Right lobe of liver (tissue), 6 donors: ENCODE measurements around the gene PI16. TPM values are rescaled to one million over a fixed set of nuclear protein-coding genes. Genes with fewer than 3 reads are reported as not detected.
A peak's percentile ranks its signal among the peaks of the same experiment; 100 is the strongest.

Source experiments
- ATAC-seq, 4 donors: fragments of 200-7000 bp; cut with Tn5 transposase; one replicate each; pipeline ENCODE4 v1.9.1; 2020; ENCODE audit warnings: mild to moderate bottlenecking in 4 of 4, moderate library complexity in 4 of 4
- DNase-seq, 3 donors: peaks; one replicate each; pipeline ENCODE4 v3.0.0-alpha.2; 2020
- H3K27ac ChIP-seq, 3 donors: fragments of 200-600 bp; one replicate each; pipeline ENCODE4 v1.8.0; 2022
- H3K27me3 ChIP-seq, 2 donors: fragments of 200-600 bp; one replicate each; pipeline ENCODE4 v1.8.0; 2022
- H3K36me3 ChIP-seq, 4 donors: fragments of 200-600 bp; sonication (generic) in 1 of 4; one replicate each; pipeline versions ENCODE4 v1.5.1 to v1.8.0; 2017 to 2022; ENCODE audit warnings: control low read depth in 1 of 4
- H3K4me1 ChIP-seq, 4 donors: fragments of 200-600 bp; sonication (generic) in 1 of 4; one replicate each; pipeline versions ENCODE4 v1.5.1 to v1.8.0; 2017 to 2022; ENCODE audit warnings: control low read depth in 1 of 4
- H3K4me3 ChIP-seq, 3 donors: fragments of 200-600 bp; one replicate each; pipeline ENCODE4 v1.8.0; 2022
- H3K9me3 ChIP-seq, 4 donors: fragments of 200-600 bp; sonication (generic) in 1 of 4; one replicate each; pipeline versions ENCODE4 v1.5.1 to v1.8.0; 2017 to 2022; ENCODE audit warnings: control low read depth in 1 of 4
- CTCF ChIP-seq, 4 donors: fragments of 200-600 bp in 3 of 4; fragments of 450-650 bp in 1 of 4; IDR thresholded peaks; one replicate each; pipeline versions ENCODE4 v1.5.1 to v1.8.0; 2016 to 2022; ENCODE audit warnings: antibody characterized with exemption in 4 of 4, mild to moderate bottlenecking in 2 of 4
- POLR2A ChIP-seq: fragments of 450-650 bp; IDR thresholded peaks from one replicate; pipeline ENCODE4 v1.6.1; 2017; ENCODE audit warnings: antibody characterized with exemption, mild to moderate bottlenecking
- WGBS: methylation state at CpG from one replicate; pipeline ENCODE4 v1.1.6; 2018; ENCODE audit warnings: low coverage, low lambda C conversion rate; ENCODE audit not compliant: insufficient coverage; ENCODE audit errors: missing lambda C conversion rate; 5-methylcytosine and 5-hydroxymethylcytosine counted together
- intact Hi-C, 2 donors: fragments of 100-400 bp; cut with DNase I; formaldehyde crosslinking; loops; one replicate each; pipeline versions ENCODE4 v1.11.2 to v1.14.1; 2022
- total RNA-seq, 6 experiments: library from RNA; depleted of rRNA in 2 of 6; stranded (reverse); fragments of >200 nt in 2 of 6; fragmentation: NEBNext Ultra II Directional in 3 of 6; extraction: Animal tissue kit (Norgen Biotek cat#: 25700) in 3 of 6; gene quantifications; one replicate each; pipeline versions ENCODE4 v1.1.0 to v1.2.4, GENCODE V29; 2016 to 2023
- donor health status: DM: no; HTN: yes; CAD: no.
- donor health status: DM: no; HTN: no; CAD: no.
- donor health status: DM: no; HTN: no; CAD: no.
- donor health status: DM: no; HTN: yes; CAD: no.
- donor health status: DM: no; HTN: yes; CAD: no.

The PI16 gene
- total RNA-seq, 6 experiments from 2014 or later = 0.11 to 0.42 TPM; not detected in 4

DNA sequence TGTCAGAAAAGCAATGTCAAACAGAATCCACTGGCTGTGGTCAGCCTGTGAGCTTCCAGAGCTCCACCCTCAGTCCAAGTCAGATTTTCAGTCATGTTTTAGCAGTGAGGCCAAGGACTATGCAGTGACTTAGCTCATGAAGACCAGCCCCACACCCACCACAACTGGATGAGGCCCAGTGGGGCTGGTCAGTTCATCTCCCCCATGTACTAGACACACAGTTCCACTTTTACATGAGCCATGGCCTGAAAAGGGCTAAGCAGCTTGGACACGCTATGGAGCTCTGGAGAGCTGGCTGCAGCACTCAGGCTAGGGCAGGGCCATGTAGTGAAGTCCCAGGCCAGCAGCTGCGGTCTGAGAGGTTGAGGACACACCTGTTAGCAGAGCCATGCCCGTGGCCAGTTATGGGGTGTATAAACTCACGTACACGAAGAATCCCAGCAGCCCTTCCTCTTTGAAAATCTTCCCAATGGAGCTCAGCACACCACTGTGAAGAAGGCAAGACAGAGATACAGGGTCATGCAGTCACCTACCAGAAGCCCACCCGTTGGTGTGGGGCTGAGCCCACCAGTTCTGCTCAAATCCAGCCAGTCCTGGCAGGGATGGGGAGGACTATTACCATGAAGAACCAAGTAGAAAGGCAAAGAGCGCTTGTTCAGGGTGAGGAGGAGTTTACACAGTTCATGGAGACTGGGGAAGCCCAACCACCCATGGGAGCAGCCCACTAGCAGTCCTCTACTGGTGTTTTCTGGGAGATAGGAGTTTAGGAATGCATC is 20.9 kb downstream of the PI16 start:
- ATAC-seq (no peak), DNase-seq (no peak)
- WGBS = 67% methylated on average over 1 of the region's 7 CpGs
- H3K27me3 ChIP-seq = no peaks in the 10 kb centered on the region
- H3K9me3 ChIP-seq = no peaks in the 10 kb centered on the region
- H3K4me1 ChIP-seq = no peaks in the 10 kb centered on the region
- peaks cover 9 to 85% (median 48%) of the 10 kb centered on the region in 4 donors for H3K36me3 ChIP-seq
- TF ChIP-seq CTCF (IDR thresholded peaks at IDR 0.05) (no peak), POLR2A (no peak)
- H3K27ac ChIP-seq = no peak overlapping the region
- no peak overlapping the region for H3K4me3 ChIP-seq
- intact Hi-C loops = loop anchor here (10.0 kb wide), 1 partner anchor 81 kb away; no protein-coding TSS in a partner anchor

- Histone ChIP-seq H3K4me1 (no peaks in the 10 kb centered on the region), H3K9me3 (no peaks in the 10 kb centered on the region), H3K27ac (no peak overlapping the region), H3K36me3 (peaks cover 9 to 80% (median 45%) of the 10 kb centered on the region in 4 donors), H3K4me3 (no peak overlapping the region), H3K27me3 (no peaks in the 10 kb centered on the region)
- 81% methylated on average over 3 of the region's 4 CpGs for WGBS
- ATAC-seq = no peak
- DNase-seq = no peak
- intact Hi-C loops = loop anchor here (10.0 kb wide), 1 partner anchor 81 kb away; no protein-coding TSS in a partner anchor
- TF ChIP-seq POLR2A (no peak), CTCF (IDR thresholded peaks at IDR 0.05) (no peak)
Measured at GRCh38 chr6:36976007-36976264, 21.4 kb downstream of the PI16 start.

DNA sequence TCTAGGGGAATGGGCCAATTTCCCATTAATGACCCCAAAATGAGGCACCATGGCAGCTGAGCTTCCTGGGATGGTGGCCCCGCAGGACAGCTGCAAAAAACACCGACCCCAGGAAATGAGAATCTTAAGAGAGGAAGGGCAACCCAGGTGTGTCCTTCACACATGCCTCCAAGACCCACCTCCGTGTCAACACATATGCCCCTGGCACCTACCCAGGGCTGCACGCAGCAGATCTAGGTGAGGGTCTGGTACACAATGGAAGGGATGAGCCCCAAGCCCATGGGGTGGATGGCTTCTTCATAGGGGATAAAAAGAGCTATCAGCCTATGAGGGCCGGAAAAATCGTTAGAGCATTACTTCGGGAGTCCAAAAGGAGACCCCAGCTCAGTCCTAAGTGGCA is 22.0 kb downstream of the PI16 start:
- no peaks in the 10 kb centered on the region for H3K27me3 ChIP-seq
- no peaks in the 10 kb centered on the region for H3K4me1 ChIP-seq
- H3K36me3 ChIP-seq = peaks cover 9 to 74% (median 41%) of the 10 kb centered on the region in 4 donors
- no peaks in the 10 kb centered on the region for H3K9me3 ChIP-seq
- no peak overlapping the region for H3K4me3 ChIP-seq
- TF ChIP-seq POLR2A = no peak
- no peak for TF ChIP-seq CTCF (IDR thresholded peaks at IDR 0.05)
- WGBS = no CpG with 5 or more reads among the region's 7 CpGs
- intact Hi-C loops = loop anchor here (10.0 kb wide), 1 partner anchor 82 kb away; no protein-coding TSS in a partner anchor
- no peak overlapping the region for H3K27ac ChIP-seq
- ATAC-seq (no peak), DNase-seq (no peak)

- H3K27me3 ChIP-seq = no peaks in the 10 kb centered on the region
- no peak for DNase-seq
- peaks cover 9 to 70% (median 39%) of the 10 kb centered on the region in 4 donors for H3K36me3 ChIP-seq
- H3K4me1 ChIP-seq = no peaks in the 10 kb centered on the region
- intact Hi-C loops = loop anchor here (10.0 kb wide), 1 partner anchor 82 kb away; no protein-coding TSS in a partner anchor
- no peak overlapping the region for H3K4me3 ChIP-seq
- WGBS = 89% methylated on average over 3 of the region's 6 CpGs
- no peak for TF ChIP-seq POLR2A
- no peak for ATAC-seq
- no peaks in the 10 kb centered on the region for H3K9me3 ChIP-seq
- H3K27ac ChIP-seq = no peak overlapping the region
Measured at GRCh38 chr6:36976931-36977330, 22.4 kb downstream of the PI16 start.

- no peaks in the 10 kb centered on the region for H3K27me3 ChIP-seq
- no peaks in the 10 kb centered on the region for H3K4me1 ChIP-seq
- DNase-seq = peak in 1 of 3 donors; percentile 44
- peaks cover 9 to 64% (median 34%) of the 10 kb centered on the region in 4 donors for H3K36me3 ChIP-seq
- H3K27ac ChIP-seq = no peak overlapping the region
- H3K9me3 ChIP-seq = no peaks in the 10 kb centered on the region
- intact Hi-C loops = loop anchor here (10.0 kb wide), 1 partner anchor 83 kb away; no protein-coding TSS in a partner anchor
- TF ChIP-seq CTCF (IDR thresholded peaks at IDR 0.05) = peak; percentile 6 to 32 (median 22)
- no peak for TF ChIP-seq POLR2A
- 80% methylated on average over 1 of the region's 16 CpGs for WGBS
- no peak overlapping the region for H3K4me3 ChIP-seq
- ATAC-seq = peak in 1 of 4 donors; percentile 15
Measured at GRCh38 chr6:36977470-36977941, 23.0 kb downstream of the PI16 start.
